ENCODE measurements around the gene NCOA7.
"Not testable (repeated sequence)": the region's sequence is repeated elsewhere in the genome, so short reads cannot be mapped to it uniquely, and the experiment has no call there.

NCOA7 gene

DNA sequence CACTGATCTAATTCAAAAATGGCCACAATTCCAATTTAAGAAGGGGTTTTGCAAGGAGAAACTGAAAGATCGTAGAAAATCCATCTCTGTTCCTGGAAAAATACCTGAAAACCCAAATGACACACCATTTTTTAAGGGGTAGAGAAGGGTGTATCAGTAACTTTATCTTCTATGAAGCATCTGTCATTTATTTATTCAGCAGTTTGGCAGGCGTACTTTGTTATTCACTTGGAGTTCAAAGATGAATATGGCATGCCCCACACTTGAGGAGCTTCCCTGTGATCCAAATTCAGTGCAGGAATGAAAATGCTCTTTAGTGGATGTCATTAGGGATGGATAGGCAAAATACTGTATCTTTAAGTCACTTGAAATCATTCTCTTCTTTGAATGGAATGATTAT, 173.1 kb downstream of the NCOA7 start:
- ChIA-PET CTCF (interaction anchor here (0.8 to 4.7 kb wide), 7 partner anchors 8 to 58 kb away, joined by 3 to 36 read pairs (median 6); partner anchors contain the start of gene HINT3), POLR2A (no interaction called here)
- TF ChIP-seq CTCF (IDR thresholded peaks at IDR 0.05; ENCODE audit: control extremely low read depth, extremely low read depth, low read depth, missing control alignments) = no peak
- DNase-seq (ENCODE audit: extremely low spot score) = no peak

DNA sequence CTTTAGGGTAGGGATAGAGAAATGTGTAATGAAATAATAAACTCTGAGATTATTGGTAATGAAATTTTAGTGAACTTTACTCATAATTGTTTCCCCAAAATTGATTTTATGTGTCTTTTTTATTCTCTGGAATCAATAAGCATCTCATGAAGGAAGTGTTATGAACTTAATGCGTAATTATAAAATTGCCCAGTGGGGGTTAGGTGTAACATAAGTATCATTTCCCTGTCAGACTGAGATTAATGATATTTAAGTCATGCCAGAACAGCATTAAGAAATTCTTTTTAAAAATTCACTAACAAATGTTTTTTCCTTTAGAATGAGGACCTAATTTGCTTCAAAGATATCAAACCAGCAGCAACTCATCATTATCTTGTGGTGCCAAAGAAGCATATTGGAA, 175.8 kb downstream of the NCOA7 start:
- POLR2A ChIA-PET = no interaction called here
- DNase-seq (ENCODE audit: extremely low spot score) = no peak

GRCh38 chr6:125968493-125968892, 177.7 kb downstream of the NCOA7 start:
- ChIA-PET CTCF (interaction anchor here (1.5 to 5.2 kb wide), 2 partner anchors 9 to 12 kb away, joined by 4 to 53 read pairs; partner anchors contain the start of gene HINT3), POLR2A (no interaction called here)
- DNase-seq (ENCODE audit: extremely low spot score) = no peak
- TF ChIP-seq CTCF (IDR thresholded peaks at IDR 0.05; ENCODE audit: control extremely low read depth, extremely low read depth, low read depth, missing control alignments) = no peak

More for the DNA sequence above, 175.8 kb downstream of the NCOA7 start:
- CTCF ChIA-PET = interaction anchor here (1.3 to 5.2 kb wide), 2 partner anchors 10 to 60 kb away, joined by 5 to 53 read pairs; partner anchors contain the start of gene HINT3
- no peak for TF ChIP-seq CTCF (IDR thresholded peaks at IDR 0.05; ENCODE audit: control extremely low read depth, extremely low read depth, low read depth, missing control alignments)

GRCh38 chr6:125970760-125971159, 180.0 kb downstream of the NCOA7 start:
- ChIA-PET POLR2A (no interaction called here), CTCF (interaction anchor here (1.0 to 5.2 kb wide), 13 partner anchors 10 to 660 kb away, joined by 3 to 53 read pairs (median 8); partner anchors contain the start of genes HINT3, NCOA7 and TRMT11)
- TF ChIP-seq CTCF (IDR thresholded peaks at IDR 0.05; ENCODE audit: control extremely low read depth, extremely low read depth, low read depth, missing control alignments) = no peak
- no peak for DNase-seq (ENCODE audit: extremely low spot score)

DNA sequence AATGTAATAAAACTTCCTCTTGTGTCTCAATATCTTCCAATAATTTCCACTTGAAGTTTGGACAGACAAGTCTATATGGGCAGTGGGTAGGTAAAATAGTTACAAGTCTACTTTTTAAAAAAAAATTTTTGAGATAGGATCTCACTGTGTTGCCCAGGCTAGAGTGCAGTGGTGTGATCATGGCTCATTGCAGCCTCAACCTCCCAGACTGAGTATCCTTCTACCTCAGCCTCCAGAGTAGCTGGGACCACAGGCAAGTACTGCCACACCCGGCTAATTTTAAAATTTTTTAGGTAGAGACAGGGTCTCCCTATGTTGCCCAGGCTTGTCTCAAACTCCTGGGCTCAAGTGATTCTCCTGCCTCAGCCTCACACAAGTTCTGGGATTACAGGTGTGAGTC, 181.7 kb downstream of the NCOA7 start:
- POLR2A ChIA-PET = not testable (repeated sequence)

GRCh38 chr6:125974214-125974866, 183.6 kb downstream of the NCOA7 start:
- CTCF ChIA-PET = interaction anchor here (0.8 to 4.8 kb wide), 40 partner anchors 9 to 673 kb away, joined by 3 to 36 read pairs (median 4); partner anchors contain the start of genes HINT3, NCOA7 and TRMT11

More for the DNA sequence above, 181.7 kb downstream of the NCOA7 start:
- CTCF ChIA-PET = interaction anchor here (2.0 to 4.8 kb wide), 6 partner anchors 8 to 190 kb away, joined by 8 to 36 read pairs (median 16); partner anchors contain the start of gene NCOA7
- DNase-seq (ENCODE audit: extremely low spot score) = not testable (repeated sequence)

More at GRCh38 chr6:125974214-125974866, 183.6 kb downstream of the NCOA7 start:
- DNase-seq (ENCODE audit: extremely low spot score) = peak; percentile 46
- POLR2A ChIA-PET = no interaction called here
- TF ChIP-seq CTCF (IDR thresholded peaks at IDR 0.05; ENCODE audit: control extremely low read depth, extremely low read depth, low read depth, missing control alignments) = peak; percentile 50
